Right kidney (tissue), 1 donor: ENCODE results near the gene AFG1L.

ENCODE experiments used
- DNase-seq: peaks from one replicate; pipeline ENCODE4 v3.0.0-alpha.2; 2016

Gene AFG1L

GRCh38 chr6:108558372-108559096 is 263.7 kb downstream of the AFG1L start:
- DNase-seq = peak; percentile 91

GRCh38 chr6:108559097-108559883 is 264.4 kb downstream of the AFG1L start:
- DNase-seq = peak; percentile 94

GRCh38 chr6:108559884-108560462 is 265.1 kb downstream of the AFG1L start:
- peak; percentile 99 for DNase-seq

GRCh38 chr6:108560463-108561308 is 265.8 kb downstream of the AFG1L start, which contains the start of gene FOXO3:
Gene FOXO3, plus strand, starts transcription at chr6:108560917. Its CDS starts 292 bp downstream, at chr6:108561209.
- peak; percentile 92 for DNase-seq

GRCh38 chr6:108561309-108561647 is 266.4 kb downstream of the AFG1L start:
- peak; percentile 65 for DNase-seq

GRCh38 chr6:108561742-108562502 is 267.1 kb downstream of the AFG1L start:
- peak; percentile 79 for DNase-seq

- peak; percentile 69 for DNase-seq
Measured at GRCh38 chr6:108562503-108562993, 267.7 kb downstream of the AFG1L start.

- no peak for DNase-seq
Measured at GRCh38 chr6:108563292-108563691, 268.4 kb downstream of the AFG1L start.

- no peak for DNase-seq
Measured at GRCh38 chr6:108564178-108564577, 269.3 kb downstream of the AFG1L start.

- no peak for DNase-seq
Measured at GRCh38 chr6:108565091-108565766, 270.4 kb downstream of the AFG1L start.

- no peak for DNase-seq
Measured at GRCh38 chr6:108565893-108566292, 271.0 kb downstream of the AFG1L start.

GRCh38 chr6:108566406-108566805 is 271.6 kb downstream of the AFG1L start:
- DNase-seq = no peak

GRCh38 chr6:108568101-108568500 is 273.2 kb downstream of the AFG1L start:
- DNase-seq = no peak

GRCh38 chr6:108568551-108569305 is 273.9 kb downstream of the AFG1L start:
- DNase-seq = no peak

GRCh38 chr6:108570517-108570916 is 275.7 kb downstream of the AFG1L start:
- DNase-seq = no peak

GRCh38 chr6:108574457-108575141 is 279.7 kb downstream of the AFG1L start:
- no peak for DNase-seq
